DMS 273 (cell line): Measurements from ENCODE around the gene ESPN.
"Not testable (repeated sequence)": the region's sequence is repeated elsewhere in the genome, so short reads cannot be mapped to it uniquely, and the experiment has no call there.

ENCODE experiments used
- DNase-seq: peaks from one replicate; lab custom pipeline; 2025; ENCODE audit not compliant: unreplicated experiment; lab: John Stamatoyannopoulos, UW

ESPN gene

GRCh38 chr1:6427441-6428390 is 3.1 kb downstream of the ESPN start:
- DNase-seq, result peak; percentile 52

GRCh38 chr1:6428453-6428852 is 3.9 kb downstream of the ESPN start:
- DNase-seq, result not testable (repeated sequence)

GRCh38 chr1:6429660-6430411 is 5.3 kb downstream of the ESPN start:
- peak; percentile 41 for DNase-seq

GRCh38 chr1:6431645-6432579 is 7.3 kb downstream of the ESPN start:
- DNase-seq, result not testable (repeated sequence)

GRCh38 chr1:6434186-6434585 is 9.6 kb downstream of the ESPN start:
- DNase-seq, result peak; percentile 81

- DNase-seq, result no peak
These were observed 10.6 kb downstream of the ESPN start for GRCh38 chr1:6435129-6435528.

GRCh38 chr1:6435547-6435946 is 11.0 kb downstream of the ESPN start:
- DNase-seq, result no peak

GRCh38 chr1:6436277-6436676 is 11.7 kb downstream of the ESPN start:
- DNase-seq, result not testable (repeated sequence)

- peak; percentile 96 for DNase-seq
These were observed 12.6 kb downstream of the ESPN start for GRCh38 chr1:6437012-6437700.

- DNase-seq, result peak; percentile 83
These were observed 13.5 kb downstream of the ESPN start for GRCh38 chr1:6438047-6438525.

- peak; percentile 80 for DNase-seq
These were observed 15.9 kb downstream of the ESPN start for GRCh38 chr1:6440198-6441126.

- peak; percentile 45 for DNase-seq
These were observed 17.0 kb downstream of the ESPN start for GRCh38 chr1:6441586-6441985.

- DNase-seq, result no peak
These were observed 19.0 kb downstream of the ESPN start for GRCh38 chr1:6443339-6444115.

- DNase-seq, result no peak
These were observed 19.8 kb downstream of the ESPN start for GRCh38 chr1:6444377-6444776.

- DNase-seq, result peak; percentile 47
These were observed 20.6 kb downstream of the ESPN start for GRCh38 chr1:6445062-6445763.

GRCh38 chr1:6445929-6446328 is 21.4 kb downstream of the ESPN start:
- not testable (repeated sequence) for DNase-seq

GRCh38 chr1:6446665-6447015 is 22.1 kb downstream of the ESPN start:
- no peak for DNase-seq
